HepG2 (cell line): ENCODE results near the gene SLC35B1. TPM values are rescaled to one million over a fixed set of nuclear protein-coding genes. Genes with fewer than 3 reads are reported as not detected.

ENCODE experiments used
- ADNP ChIP-seq: sonication (generic); formaldehyde crosslinking; IDR thresholded peaks from 2 replicates; pipeline ENCODE4 v1.4.0; 2020; ENCODE audit warnings: missing genetic modification reagents
- AKAP8 ChIP-seq: sonication (generic); formaldehyde crosslinking; IDR thresholded peaks from 2 replicates; pipeline ENCODE4 v1.5.1; 2020; ENCODE audit warnings: mild to moderate bottlenecking, missing genetic modification reagents
- DMAP1 ChIP-seq: IDR thresholded peaks from 2 replicates; pipeline ENCODE4 v1.6.1; 2016
- FOXA3 ChIP-seq: IDR thresholded peaks from 2 replicates; pipeline ENCODE4 v1.6.1; 2016; ENCODE audit warnings: missing genetic modification reagents, missing compliant biosample characterization
- MAZ ChIP-seq, 2 experiments: sonication (generic) in 1 of 2; formaldehyde crosslinking in 1 of 2; IDR thresholded peaks; 2 replicates each; pipeline versions ENCODE4 v1.5.0 to v1.6.1; 2012 to 2020; ENCODE audit warnings: low read depth in 2 of 2, mild to moderate bottlenecking in 2 of 2, borderline replicate concordance in 1 of 2, improper control_type of control experiment in 1 of 2, low read length in 1 of 2, missing genetic modification reagents in 1 of 2, moderate library complexity in 1 of 2
- NFYC ChIP-seq: IDR thresholded peaks from 2 replicates; pipeline ENCODE4 v1.6.1; 2016; ENCODE audit warnings: missing genetic modification reagents, missing compliant biosample characterization
- POLR2AphosphoS5 ChIP-seq: IDR thresholded peaks from 2 replicates; pipeline ENCODE4 v1.6.1; 2012; ENCODE audit warnings: low read depth, low read length
- RAD21 ChIP-seq: fragments of 450-650 bp; formaldehyde crosslinking; IDR thresholded peaks from 2 replicates; pipeline ENCODE4 v1.5.0; 2020; ENCODE audit warnings: mild to moderate bottlenecking
- ZNF121 ChIP-seq: sonication (generic); formaldehyde crosslinking; IDR thresholded peaks from 2 replicates; pipeline ENCODE4 v1.5.0; 2020; ENCODE audit warnings: mild to moderate bottlenecking, missing genetic modification reagents
- ZNF136 ChIP-seq: sonication (generic); formaldehyde crosslinking; IDR thresholded peaks from 2 replicates; pipeline ENCODE4 v1.8.1; 2022; ENCODE audit warnings: low read depth, mild to moderate bottlenecking, moderate library complexity, missing genetic modification reagents
- ZNF138 ChIP-seq: sonication (generic); formaldehyde crosslinking; IDR thresholded peaks from 2 replicates; pipeline ENCODE4 v1.5.0; 2020; ENCODE audit warnings: mild to moderate bottlenecking, low read depth, missing genetic modification reagents
- ZNF33B ChIP-seq: sonication (generic); formaldehyde crosslinking; IDR thresholded peaks from 2 replicates; pipeline ENCODE4 v1.5.1; 2020; ENCODE audit warnings: mild to moderate bottlenecking, missing genetic modification reagents
- ZNF407 ChIP-seq: sonication (generic); formaldehyde crosslinking; IDR thresholded peaks from one replicate; pipeline ENCODE4 v1.5.1; 2020; ENCODE audit warnings: mild to moderate bottlenecking, missing genetic modification reagents; ENCODE audit errors: not compliant biosample characterization
- ZNF496 ChIP-seq: sonication (generic); formaldehyde crosslinking; IDR thresholded peaks from 2 replicates; pipeline ENCODE4 v1.8.1; 2023; ENCODE audit warnings: mild to moderate bottlenecking, moderate library complexity, missing genetic modification reagents; ENCODE audit not compliant: insufficient replicate concordance
- ZSCAN30 ChIP-seq: sonication (generic); formaldehyde crosslinking; IDR thresholded peaks from 2 replicates; pipeline ENCODE4 v1.5.0; 2020; ENCODE audit warnings: mild to moderate bottlenecking, missing genetic modification reagents
- ZZZ3 ChIP-seq: sonication (generic); formaldehyde crosslinking; IDR thresholded peaks from 2 replicates; pipeline ENCODE4 v1.4.0; 2020; ENCODE audit warnings: missing genetic modification reagents, mild to moderate bottlenecking, borderline replicate concordance
- polyA plus RNA-seq, 8 experiments: library from polyadenylated mRNA; depleted of rRNA in 3 of 8; stranded (reverse) in 7 of 8; unstranded in 1 of 8; fragments of >200 nt; fragmentation: Illumina TruSeq in 4 of 8; extraction: Trizol in 4 of 8; gene quantifications; 2 replicates each; pipeline versions ENCODE4 v1.2.1 to v1.2.3, GENCODE V29; 2011 to 2016; ENCODE audit warnings: low read depth in 4 of 8, missing spikeins in 1 of 8, mixed read lengths in 1 of 8; ENCODE audit not compliant: insufficient read depth in 1 of 8
- total RNA-seq, 5 experiments: library from RNA; depleted of rRNA; stranded (reverse); fragments of >200 nt; fragmentation: Illumina TruSeq; extraction: Trizol; gene quantifications; 2 replicates each; pipeline ENCODE4 v1.2.3, GENCODE V29; 2016; ENCODE audit warnings: low read depth in 1 of 5
- TF ChIP-seq, protein P1 (sequence below): IDR thresholded peaks from 2 replicates; pipeline ENCODE4 v1.6.1; 2016; ENCODE audit warnings: missing biosample characterization, missing genetic modification reagents, low read depth
- TF ChIP-seq, protein P2 (sequence below): IDR thresholded peaks from 2 replicates; pipeline ENCODE4 v1.6.1; 2012; ENCODE audit warnings: inconsistent platforms
- TF ChIP-seq, protein P3 (sequence below): sonication (generic); formaldehyde crosslinking; IDR thresholded peaks from 2 replicates; pipeline ENCODE4 v1.4.0; 2020; ENCODE audit warnings: mild to moderate bottlenecking, missing genetic modification reagents

SLC35B1 gene
- total and polyA plus RNA-seq, 2 of the 13 experiments (the other 11 are each of a cell fraction or from before 2014, with no cell fraction given) = 99.6 to 113 TPM

DNA sequence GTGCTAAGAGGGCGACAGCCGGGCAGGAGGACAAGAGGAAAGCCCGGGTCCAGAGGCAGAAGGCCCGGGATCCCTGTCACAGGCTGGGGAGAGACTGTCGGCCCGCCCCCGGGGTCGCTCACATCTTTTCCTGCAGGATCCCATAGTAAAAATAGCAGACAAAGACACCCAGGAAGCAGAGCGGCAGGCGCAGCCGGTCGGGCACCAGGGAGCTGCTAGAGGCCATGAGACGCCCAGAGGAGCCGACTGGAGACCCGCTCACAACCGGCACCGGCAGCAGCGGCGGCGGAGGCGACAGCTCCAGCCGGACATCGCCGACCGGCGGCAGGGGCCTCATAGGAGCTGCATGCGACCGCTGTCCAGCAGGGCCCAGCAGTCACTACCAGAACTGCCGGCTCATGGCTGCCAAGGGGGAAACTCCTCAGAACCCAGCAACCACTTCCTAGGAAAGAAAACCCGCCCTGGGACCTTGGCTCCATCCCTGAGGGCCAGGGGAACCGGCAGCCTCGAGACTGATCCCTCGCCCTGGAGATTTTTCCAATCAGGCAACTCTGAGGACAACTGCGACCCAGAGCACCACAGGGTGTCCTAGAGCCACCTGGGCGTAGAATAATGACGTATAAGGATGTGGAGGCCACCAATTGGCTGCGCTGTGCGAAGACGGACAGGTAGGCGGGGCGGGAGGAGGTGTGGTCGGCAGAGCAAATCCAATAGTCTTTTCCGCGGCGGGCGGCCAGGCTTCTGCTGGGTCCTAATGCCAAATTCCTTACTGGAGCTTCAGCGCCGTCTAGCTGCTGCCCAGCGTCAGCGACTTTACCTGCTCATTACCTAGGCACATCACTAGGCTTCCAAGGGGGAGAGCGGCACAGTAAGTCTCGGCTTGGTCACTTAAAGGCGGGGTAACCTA is at the start of gene SLC35B1 (continued):
- TF ChIP-seq ZNF407 = peak; percentile 84
- no peak for TF ChIP-seq ZNF138
- no peak for TF ChIP-seq ZNF33B (CRISPR knock-in tag)
- peak; percentile 69 for TF ChIP-seq RAD21 (CRISPR knock-in tag)
- peak; percentile 94 for TF ChIP-seq NFYC
- no peak for TF ChIP-seq ZNF496 (CRISPR knock-in tag)
- peak; percentile 42; the same call in 1 of the 2 replicates for TF ChIP-seq ZNF121 (CRISPR knock-in tag)
- peak; percentile 88; the same call in 1 of the 2 replicates for TF ChIP-seq AKAP8 (CRISPR knock-in tag)
- TF ChIP-seq ZNF136 (CRISPR knock-in tag) = peak; percentile 92
- TF ChIP-seq FOXA3 (CRISPR knock-in tag) = no peak; the same call in none of the 2 replicates
- peak; percentile 93 for TF ChIP-seq DMAP1 (CRISPR knock-in tag)
- TF ChIP-seq POLR2AphosphoS5 = peak; percentile 66
- TF ChIP-seq, protein P1, sequence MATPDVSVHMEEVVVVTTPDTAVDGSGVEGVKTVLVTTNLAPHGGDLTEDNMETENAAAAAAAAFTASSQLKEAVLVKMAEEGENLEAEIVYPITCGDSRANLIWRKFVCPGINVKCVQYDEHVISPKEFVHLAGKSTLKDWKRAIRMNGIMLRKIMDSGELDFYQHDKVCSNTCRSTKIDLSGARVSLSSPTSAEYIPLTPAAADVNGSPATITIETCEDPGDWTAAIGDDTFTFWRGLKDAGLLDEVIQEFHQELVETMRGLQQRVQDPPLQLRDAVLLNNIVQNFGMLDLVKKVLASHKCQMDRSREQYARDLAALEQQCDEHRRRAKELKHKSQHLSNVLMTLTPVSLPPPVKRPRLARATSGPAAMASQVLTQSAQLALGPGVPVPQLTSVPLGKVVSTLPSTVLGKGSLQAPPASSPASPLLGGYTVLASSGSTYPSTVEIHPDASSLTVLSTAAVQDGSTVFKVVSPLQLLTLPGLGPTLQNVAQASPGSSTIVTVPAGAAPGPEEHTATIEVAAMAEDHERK (CRISPR knock-in tag) = 0 out of 2 replicates have a peak, but pooled peaks have one; percentile 50
- TF ChIP-seq, protein P2, sequence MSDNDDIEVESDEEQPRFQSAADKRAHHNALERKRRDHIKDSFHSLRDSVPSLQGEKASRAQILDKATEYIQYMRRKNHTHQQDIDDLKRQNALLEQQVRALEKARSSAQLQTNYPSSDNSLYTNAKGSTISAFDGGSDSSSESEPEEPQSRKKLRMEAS = peak; percentile 64
- peak; percentile 38; the same call in 1 of the 2 replicates for TF ChIP-seq MAZ (IDR thresholded peaks at IDR 0.05; ENCODE audit: borderline replicate concordance, low read depth, low read length)
- peak; percentile 85; the same call in 1 of the 2 replicates for TF ChIP-seq MAZ (CRISPR knock-in tag; IDR thresholded peaks at IDR 0.05; ENCODE audit: low read depth)
- peak; percentile 96 for TF ChIP-seq ADNP (CRISPR knock-in tag)
- peak; percentile 25; the same call in 1 of the 2 replicates for TF ChIP-seq ZZZ3 (CRISPR knock-in tag)
- TF ChIP-seq, protein P3, sequence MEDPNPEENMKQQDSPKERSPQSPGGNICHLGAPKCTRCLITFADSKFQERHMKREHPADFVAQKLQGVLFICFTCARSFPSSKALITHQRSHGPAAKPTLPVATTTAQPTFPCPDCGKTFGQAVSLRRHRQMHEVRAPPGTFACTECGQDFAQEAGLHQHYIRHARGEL = no peak
- peak; percentile 39; the same call in 1 of the 2 replicates for TF ChIP-seq ZSCAN30 (CRISPR knock-in tag)
